C4-2B (cell line): ENCODE measurements around the gene MMP17.

Experiments used
- H3K27ac ChIP-seq: fragments of 450-650 bp; 2 replicates; pipeline ENCODE4 v1.5.1; 2017
- ZFX ChIP-seq: fragments of 450-650 bp; IDR thresholded peaks from 2 replicates; pipeline ENCODE4 v1.6.1; 2017
- TF ChIP-seq, protein P1 (sequence below): fragments of 450-650 bp; conservative IDR thresholded peaks from 2 replicates; pipeline ENCODE4 v1.5.1; 2017; ENCODE audit warnings: mild to moderate bottlenecking

The MMP17 gene

DNA sequence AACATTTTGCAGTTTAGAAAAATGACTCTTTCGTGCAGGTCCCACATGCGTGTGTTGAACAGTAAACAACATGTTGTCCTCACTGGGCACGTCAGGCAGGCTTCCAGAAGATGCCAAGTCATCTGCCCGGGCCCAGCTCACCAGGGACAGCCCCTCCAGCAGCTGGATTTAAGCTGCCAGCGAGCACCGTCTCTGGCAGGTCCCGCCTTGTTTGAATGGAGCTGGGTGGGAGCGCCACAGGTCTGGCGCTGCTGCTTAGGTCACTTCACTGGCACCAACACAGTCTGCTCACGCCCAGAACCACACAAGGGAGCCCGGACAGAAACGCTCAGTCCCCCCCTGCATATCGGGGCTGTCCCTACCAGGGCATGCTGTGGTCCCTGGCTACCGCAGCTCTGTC lies 33.1 kb upstream of the MMP17 start:
- H3K27ac ChIP-seq, result no peak overlapping the region
- TF ChIP-seq, protein P1, sequence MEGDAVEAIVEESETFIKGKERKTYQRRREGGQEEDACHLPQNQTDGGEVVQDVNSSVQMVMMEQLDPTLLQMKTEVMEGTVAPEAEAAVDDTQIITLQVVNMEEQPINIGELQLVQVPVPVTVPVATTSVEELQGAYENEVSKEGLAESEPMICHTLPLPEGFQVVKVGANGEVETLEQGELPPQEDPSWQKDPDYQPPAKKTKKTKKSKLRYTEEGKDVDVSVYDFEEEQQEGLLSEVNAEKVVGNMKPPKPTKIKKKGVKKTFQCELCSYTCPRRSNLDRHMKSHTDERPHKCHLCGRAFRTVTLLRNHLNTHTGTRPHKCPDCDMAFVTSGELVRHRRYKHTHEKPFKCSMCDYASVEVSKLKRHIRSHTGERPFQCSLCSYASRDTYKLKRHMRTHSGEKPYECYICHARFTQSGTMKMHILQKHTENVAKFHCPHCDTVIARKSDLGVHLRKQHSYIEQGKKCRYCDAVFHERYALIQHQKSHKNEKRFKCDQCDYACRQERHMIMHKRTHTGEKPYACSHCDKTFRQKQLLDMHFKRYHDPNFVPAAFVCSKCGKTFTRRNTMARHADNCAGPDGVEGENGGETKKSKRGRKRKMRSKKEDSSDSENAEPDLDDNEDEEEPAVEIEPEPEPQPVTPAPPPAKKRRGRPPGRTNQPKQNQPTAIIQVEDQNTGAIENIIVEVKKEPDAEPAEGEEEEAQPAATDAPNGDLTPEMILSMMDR, result no peak
- no peak for TF ChIP-seq ZFX

DNA sequence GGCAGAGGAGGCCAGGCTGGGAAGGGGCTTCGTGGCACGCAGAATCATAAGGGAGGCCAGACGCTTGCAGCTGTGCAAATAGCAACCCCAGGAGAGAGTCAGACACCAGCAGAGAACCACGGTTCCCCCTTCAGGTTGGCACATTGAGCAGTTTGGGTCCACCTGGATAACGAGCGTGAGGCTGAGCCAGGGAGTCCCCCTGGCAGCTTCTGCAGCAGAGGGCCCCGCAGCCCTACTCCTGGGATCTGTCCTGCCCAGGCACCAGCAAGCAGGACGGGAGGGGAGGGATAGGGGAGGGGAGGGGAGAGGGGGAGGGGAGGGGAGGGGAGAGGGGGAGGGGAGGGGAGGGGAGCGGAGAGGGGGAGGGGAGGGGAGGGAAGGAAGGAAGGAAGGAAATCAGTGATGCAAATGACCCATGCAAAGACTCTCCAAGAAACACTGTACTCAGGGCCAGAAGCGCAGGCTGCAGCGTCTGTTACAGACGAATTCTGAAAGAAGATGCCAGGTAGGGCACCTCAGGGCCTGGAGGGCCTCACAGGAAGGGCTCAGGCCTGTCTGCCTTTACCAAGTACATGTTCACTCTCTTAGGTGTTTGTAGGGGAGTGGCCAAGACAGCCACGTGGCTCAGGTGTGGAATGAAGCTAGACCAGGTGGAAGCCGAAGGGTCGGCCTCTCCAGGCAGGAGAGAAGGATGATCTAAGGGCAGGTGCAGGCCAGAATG lies 32.3 kb upstream of the MMP17 start:
- H3K27ac ChIP-seq, result no peak overlapping the region; the same call in 1 of the 2 replicates
- no peak for TF ChIP-seq ZFX
- TF ChIP-seq, protein P1, result no peak

DNA sequence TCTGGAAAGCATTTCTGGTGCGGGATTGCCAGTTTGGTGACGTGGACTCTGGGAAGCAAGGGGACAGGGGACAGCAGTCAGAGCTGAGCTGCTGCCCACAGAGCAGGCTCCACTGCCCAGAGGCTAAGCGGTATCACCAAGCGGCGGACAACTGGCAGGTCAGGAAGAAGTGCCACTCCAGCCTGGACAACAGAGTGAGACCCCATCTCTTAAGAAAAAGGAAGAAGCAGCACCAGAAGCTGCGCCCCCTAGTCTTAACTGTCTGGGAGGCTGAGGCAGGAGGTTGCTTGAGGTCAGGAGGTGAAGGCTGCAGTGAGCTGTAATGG lies 31.8 kb upstream of the MMP17 start:
- H3K27ac ChIP-seq, result no peak overlapping the region; the same call in 1 of the 2 replicates
- TF ChIP-seq, protein P1, result no peak
- TF ChIP-seq ZFX, result no peak

DNA sequence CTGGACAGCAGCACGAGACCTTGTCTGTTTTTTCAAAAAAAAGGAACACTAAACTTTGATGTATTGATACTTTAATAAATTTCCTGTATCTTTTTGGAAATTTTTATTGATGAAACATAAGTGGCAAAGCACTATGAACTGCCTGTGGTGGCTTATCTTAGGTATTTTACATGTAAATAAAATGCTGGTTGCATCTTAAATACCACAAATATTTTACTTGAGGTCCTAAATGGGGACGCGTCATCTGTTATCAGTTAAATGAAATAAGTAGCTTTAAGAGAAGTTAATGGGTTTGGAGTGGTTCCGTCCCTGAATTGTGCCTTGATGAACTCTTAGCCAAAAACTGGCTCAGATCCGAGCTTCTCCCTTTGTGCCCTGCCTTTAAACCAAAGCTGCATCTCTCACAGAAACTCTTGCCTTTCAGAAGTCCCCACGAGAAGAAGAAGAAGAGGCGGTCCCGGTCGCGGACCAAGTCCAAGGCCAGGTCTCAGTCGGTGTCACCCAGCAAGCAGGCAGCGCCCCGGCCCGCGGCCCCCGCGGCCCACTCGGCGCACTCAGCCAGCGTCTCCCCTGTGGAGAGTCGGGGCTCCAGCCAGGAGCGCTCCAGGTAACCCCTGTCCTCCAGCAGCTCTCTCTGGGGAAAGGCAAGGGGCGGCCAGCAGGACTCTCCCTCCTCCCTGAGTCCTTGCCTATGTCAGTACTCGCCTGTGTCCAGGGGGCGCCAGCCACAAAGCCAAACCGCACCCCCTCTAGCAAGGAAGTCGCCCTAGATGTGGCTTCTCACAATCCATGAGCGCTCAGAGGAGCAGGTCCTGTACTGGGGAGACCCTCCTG lies 31.2 kb upstream of the MMP17 start:
- no peak for TF ChIP-seq ZFX
- TF ChIP-seq, protein P1, result no peak
- H3K27ac ChIP-seq, result no peak overlapping the region

DNA sequence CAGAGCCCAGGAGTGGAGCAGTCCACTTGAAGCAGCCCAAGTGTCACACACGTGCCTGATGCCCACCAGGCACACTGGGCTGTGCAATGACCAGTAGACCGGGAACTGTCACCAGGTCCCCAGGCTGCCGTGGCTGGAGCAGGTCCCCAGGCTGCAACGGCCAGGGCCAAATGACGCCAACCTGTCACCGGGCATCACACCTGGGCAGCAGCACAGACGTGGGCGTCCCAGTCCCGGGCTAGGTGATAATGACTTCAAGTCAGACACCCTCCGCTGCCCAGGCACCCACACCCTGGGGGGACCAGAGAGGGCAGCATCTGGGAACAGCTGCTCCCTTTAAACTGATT lies 30.6 kb upstream of the MMP17 start:
- TF ChIP-seq, protein P1, result no peak
- no peak for TF ChIP-seq ZFX
- H3K27ac ChIP-seq, result no peak overlapping the region

DNA sequence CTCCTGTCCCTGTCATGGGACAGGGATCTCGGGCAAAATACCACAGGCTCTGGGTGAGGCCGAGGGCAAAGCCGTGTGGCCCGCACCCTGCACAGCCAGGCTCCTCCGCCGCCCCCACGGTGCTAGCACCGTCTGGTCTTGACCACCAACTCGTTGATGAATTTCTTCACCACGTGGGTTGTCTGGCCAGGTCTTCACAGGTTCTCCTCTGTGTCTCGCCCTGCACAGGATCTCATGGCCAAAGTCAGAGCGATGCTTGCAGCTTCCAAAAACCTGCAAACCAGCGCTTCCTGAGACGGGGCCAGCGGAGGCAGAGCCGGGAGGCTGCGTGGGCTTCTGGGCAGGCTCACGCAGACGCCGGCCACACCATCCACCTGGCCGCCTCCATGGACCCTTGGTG lies 29.0 kb upstream of the MMP17 start:
- TF ChIP-seq, protein P1, result no peak
- TF ChIP-seq ZFX, result no peak
- no peak overlapping the region for H3K27ac ChIP-seq

DNA sequence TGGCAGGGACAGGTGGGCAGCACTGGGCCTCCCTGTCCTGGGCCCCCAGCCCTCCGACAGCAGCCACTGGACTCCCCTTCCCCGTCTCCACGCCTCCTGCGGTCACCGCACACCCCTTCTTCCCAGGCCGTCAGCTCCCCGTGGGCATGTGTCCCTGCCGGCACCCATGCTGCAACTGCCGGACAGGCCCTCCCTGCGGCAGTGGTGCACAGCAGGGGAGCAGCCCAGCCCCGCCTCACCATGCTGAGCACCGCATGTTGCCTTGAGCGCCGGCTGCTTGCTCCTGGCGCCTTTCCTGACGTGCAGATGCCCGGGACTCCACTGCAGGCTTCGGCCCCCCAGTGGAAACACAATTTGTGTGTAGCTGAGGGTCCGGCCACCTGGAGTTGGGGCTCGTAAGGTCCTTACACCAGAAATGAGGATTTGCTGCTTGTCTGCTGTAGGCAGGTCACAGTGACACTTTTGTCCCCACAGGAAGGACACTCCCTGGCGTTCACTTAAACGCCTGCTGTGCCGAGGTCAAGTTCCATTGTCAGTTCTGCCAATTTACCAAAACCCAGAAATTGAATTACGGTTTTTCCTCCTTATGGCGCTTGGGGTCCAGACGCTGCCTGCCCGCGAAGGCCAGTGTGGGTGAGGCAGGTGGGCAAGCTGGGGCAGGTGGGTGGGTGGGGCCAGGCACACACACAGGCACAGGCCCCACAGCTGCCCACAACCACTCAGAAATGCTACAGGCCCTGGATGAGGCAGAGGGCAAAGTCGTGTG lies 28.2 kb upstream of the MMP17 start:
- H3K27ac ChIP-seq, result no peak overlapping the region
- TF ChIP-seq, protein P1, result no peak
- TF ChIP-seq ZFX, result no peak
